HepG2 (cell line): Measurements from ENCODE around the gene MINDY2. TPM values are rescaled to one million over a fixed set of nuclear protein-coding genes. Genes with fewer than 3 reads are reported as not detected.
A peak's percentile ranks its signal among the peaks of the same experiment; 100 is the strongest.

Source experiments
- CCDC6 ChIP-seq: sonication (generic); formaldehyde crosslinking; IDR thresholded peaks from 2 replicates; pipeline ENCODE4 v1.8.1; 2022; ENCODE audit warnings: mild to moderate bottlenecking, missing genetic modification reagents, moderate library complexity
- ELF3 ChIP-seq: IDR thresholded peaks from 2 replicates; pipeline ENCODE4 v1.6.1; 2016; ENCODE audit warnings: missing genetic modification reagents, missing compliant biosample characterization
- GFI1 ChIP-seq: sonication (generic); formaldehyde crosslinking; IDR thresholded peaks from 2 replicates; pipeline ENCODE4 v1.5.0; 2020; ENCODE audit warnings: missing genetic modification reagents, mild to moderate bottlenecking, borderline replicate concordance
- KDM5B ChIP-seq: sonication (generic); formaldehyde crosslinking; IDR thresholded peaks from 2 replicates; pipeline ENCODE4 v1.4.0; 2020; ENCODE audit warnings: missing genetic modification reagents, mild to moderate bottlenecking, borderline replicate concordance
- POLR2A ChIP-seq, 2 experiments: IDR thresholded peaks; 2 replicates each; pipeline ENCODE4 v1.6.1; 2011; ENCODE audit warnings: low read depth in 2 of 2, low read length in 2 of 2, mild to moderate bottlenecking in 1 of 2, moderate library complexity in 1 of 2; ENCODE audit not compliant: insufficient read depth in 1 of 2
- SKI ChIP-seq: fragments of 450-650 bp; IDR thresholded peaks from one replicate; pipeline ENCODE4 v1.6.1; 2018; ENCODE audit warnings: mild to moderate bottlenecking; ENCODE audit not compliant: partially characterized antibody
- TARDBP ChIP-seq: sonication (generic); formaldehyde crosslinking; IDR thresholded peaks from 2 replicates; pipeline ENCODE4 v1.8.0; 2022; ENCODE audit warnings: mild to moderate bottlenecking, missing genetic modification reagents
- TBP ChIP-seq: sonication (generic); formaldehyde crosslinking; IDR thresholded peaks from 2 replicates; pipeline ENCODE4 v1.5.0; 2020; ENCODE audit warnings: missing genetic modification reagents
- TSC22D2 ChIP-seq: sonication (generic); formaldehyde crosslinking; IDR thresholded peaks from 2 replicates; pipeline ENCODE4 v1.5.1; 2020; ENCODE audit warnings: missing genetic modification reagents, mild to moderate bottlenecking, borderline replicate concordance
- ZNF543 ChIP-seq: sonication (generic); formaldehyde crosslinking; IDR thresholded peaks from 2 replicates; pipeline ENCODE4 v1.4.0; 2020; ENCODE audit warnings: mild to moderate bottlenecking, missing genetic modification reagents
- ZNF572 ChIP-seq: sonication (generic); formaldehyde crosslinking; IDR thresholded peaks from 2 replicates; pipeline ENCODE4 v1.5.1; 2020; ENCODE audit warnings: mild to moderate bottlenecking, missing genetic modification reagents
- polyA plus RNA-seq, 8 experiments: library from polyadenylated mRNA; depleted of rRNA in 3 of 8; stranded (reverse) in 7 of 8; unstranded in 1 of 8; fragments of >200 nt; fragmentation: Illumina TruSeq in 4 of 8; extraction: Trizol in 4 of 8; gene quantifications; 2 replicates each; pipeline versions ENCODE4 v1.2.1 to v1.2.3, GENCODE V29; 2011 to 2016; ENCODE audit warnings: low read depth in 4 of 8, missing spikeins in 1 of 8, mixed read lengths in 1 of 8; ENCODE audit not compliant: insufficient read depth in 1 of 8
- total RNA-seq, 5 experiments: library from RNA; depleted of rRNA; stranded (reverse); fragments of >200 nt; fragmentation: Illumina TruSeq; extraction: Trizol; gene quantifications; 2 replicates each; pipeline ENCODE4 v1.2.3, GENCODE V29; 2016; ENCODE audit warnings: low read depth in 1 of 5
- TF ChIP-seq, protein P1 (sequence below): sonication (generic); formaldehyde crosslinking; IDR thresholded peaks from 2 replicates; pipeline ENCODE4 v1.5.1; 2020; ENCODE audit warnings: mild to moderate bottlenecking, missing genetic modification reagents, moderate library complexity
- TF ChIP-seq, protein P2 (sequence below): sonication (generic); formaldehyde crosslinking; IDR thresholded peaks from 2 replicates; pipeline ENCODE4 v1.4.0; 2020; ENCODE audit warnings: missing genetic modification reagents
- TF ChIP-seq, protein P3 (sequence below): sonication (generic); formaldehyde crosslinking; IDR thresholded peaks from 2 replicates; pipeline ENCODE4 v1.4.0; 2020; ENCODE audit warnings: missing genetic modification reagents
- TF ChIP-seq, protein P4 (sequence below), 2 experiments: sonication (generic) in 1 of 2; formaldehyde crosslinking in 1 of 2; IDR thresholded peaks; 2 replicates each; pipeline versions ENCODE4 v1.4.0 to v1.6.1; 2016 to 2020; ENCODE audit warnings: borderline replicate concordance in 1 of 2, low read depth in 1 of 2, mild to moderate bottlenecking in 1 of 2, missing genetic modification reagents in 1 of 2

Gene MINDY2
- total and polyA plus RNA-seq, 2 of the 13 experiments (the other 11 are each of a cell fraction or from before 2014, with no cell fraction given): 7.2 to 12.6 TPM

DNA sequence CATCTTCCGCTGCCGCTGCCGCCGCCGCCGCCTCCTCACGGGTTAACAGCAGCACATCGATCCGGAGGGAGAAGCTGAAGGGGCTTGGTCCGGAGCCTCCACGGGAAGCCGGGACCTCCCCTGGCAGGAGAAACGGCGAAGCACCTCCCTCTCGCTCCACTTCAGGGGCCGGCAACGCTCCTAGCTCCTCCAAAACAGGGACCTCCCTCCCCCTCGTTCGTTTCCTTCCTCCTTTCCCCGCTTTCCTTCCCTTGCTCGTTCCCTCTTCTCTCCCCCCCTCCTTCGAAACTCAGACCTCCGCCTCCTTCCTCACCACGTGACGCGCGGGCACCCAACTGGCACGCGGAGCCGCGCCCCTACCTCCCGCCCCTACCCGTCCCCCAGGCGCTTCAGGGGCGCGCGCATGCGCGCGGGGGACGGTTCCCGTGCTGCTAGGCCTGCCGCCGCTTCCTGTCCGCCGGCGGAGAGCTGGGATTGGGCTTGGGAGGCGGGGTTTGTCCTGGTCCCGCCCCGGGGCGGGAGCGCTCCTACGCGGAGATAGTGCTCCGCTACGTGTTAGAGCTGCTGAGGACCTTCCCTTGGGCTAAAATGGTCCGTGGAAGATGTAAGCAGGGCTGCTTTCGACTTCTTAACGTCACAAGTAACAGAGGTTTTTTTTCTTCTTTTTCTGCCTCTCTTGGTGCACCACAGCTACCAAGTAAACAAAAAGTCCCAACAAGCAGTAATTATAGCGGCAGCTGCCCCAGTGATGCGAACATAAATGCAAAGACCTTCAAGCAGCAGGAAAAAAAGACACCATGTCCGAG, 21.4 kb upstream of the MINDY2 start, which contains the start of gene ADAM10 (continued):
- no peak for TF ChIP-seq TSC22D2 (CRISPR knock-in tag)
- TF ChIP-seq, protein P1, sequence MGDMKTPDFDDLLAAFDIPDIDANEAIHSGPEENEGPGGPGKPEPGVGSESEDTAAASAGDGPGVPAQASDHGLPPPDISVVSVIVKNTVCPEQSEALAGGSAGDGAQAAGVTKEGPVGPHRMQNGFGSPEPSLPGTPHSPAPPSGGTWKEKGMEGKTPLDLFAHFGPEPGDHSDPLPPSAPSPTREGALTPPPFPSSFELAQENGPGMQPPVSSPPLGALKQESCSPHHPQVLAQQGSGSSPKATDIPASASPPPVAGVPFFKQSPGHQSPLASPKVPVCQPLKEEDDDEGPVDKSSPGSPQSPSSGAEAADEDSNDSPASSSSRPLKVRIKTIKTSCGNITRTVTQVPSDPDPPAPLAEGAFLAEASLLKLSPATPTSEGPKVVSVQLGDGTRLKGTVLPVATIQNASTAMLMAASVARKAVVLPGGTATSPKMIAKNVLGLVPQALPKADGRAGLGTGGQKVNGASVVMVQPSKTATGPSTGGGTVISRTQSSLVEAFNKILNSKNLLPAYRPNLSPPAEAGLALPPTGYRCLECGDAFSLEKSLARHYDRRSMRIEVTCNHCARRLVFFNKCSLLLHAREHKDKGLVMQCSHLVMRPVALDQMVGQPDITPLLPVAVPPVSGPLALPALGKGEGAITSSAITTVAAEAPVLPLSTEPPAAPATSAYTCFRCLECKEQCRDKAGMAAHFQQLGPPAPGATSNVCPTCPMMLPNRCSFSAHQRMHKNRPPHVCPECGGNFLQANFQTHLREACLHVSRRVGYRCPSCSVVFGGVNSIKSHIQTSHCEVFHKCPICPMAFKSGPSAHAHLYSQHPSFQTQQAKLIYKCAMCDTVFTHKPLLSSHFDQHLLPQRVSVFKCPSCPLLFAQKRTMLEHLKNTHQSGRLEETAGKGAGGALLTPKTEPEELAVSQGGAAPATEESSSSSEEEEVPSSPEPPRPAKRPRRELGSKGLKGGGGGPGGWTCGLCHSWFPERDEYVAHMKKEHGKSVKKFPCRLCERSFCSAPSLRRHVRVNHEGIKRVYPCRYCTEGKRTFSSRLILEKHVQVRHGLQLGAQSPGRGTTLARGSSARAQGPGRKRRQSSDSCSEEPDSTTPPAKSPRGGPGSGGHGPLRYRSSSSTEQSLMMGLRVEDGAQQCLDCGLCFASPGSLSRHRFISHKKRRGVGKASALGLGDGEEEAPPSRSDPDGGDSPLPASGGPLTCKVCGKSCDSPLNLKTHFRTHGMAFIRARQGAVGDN (CRISPR knock-in tag): peak; percentile 62
- TF ChIP-seq, protein P2, sequence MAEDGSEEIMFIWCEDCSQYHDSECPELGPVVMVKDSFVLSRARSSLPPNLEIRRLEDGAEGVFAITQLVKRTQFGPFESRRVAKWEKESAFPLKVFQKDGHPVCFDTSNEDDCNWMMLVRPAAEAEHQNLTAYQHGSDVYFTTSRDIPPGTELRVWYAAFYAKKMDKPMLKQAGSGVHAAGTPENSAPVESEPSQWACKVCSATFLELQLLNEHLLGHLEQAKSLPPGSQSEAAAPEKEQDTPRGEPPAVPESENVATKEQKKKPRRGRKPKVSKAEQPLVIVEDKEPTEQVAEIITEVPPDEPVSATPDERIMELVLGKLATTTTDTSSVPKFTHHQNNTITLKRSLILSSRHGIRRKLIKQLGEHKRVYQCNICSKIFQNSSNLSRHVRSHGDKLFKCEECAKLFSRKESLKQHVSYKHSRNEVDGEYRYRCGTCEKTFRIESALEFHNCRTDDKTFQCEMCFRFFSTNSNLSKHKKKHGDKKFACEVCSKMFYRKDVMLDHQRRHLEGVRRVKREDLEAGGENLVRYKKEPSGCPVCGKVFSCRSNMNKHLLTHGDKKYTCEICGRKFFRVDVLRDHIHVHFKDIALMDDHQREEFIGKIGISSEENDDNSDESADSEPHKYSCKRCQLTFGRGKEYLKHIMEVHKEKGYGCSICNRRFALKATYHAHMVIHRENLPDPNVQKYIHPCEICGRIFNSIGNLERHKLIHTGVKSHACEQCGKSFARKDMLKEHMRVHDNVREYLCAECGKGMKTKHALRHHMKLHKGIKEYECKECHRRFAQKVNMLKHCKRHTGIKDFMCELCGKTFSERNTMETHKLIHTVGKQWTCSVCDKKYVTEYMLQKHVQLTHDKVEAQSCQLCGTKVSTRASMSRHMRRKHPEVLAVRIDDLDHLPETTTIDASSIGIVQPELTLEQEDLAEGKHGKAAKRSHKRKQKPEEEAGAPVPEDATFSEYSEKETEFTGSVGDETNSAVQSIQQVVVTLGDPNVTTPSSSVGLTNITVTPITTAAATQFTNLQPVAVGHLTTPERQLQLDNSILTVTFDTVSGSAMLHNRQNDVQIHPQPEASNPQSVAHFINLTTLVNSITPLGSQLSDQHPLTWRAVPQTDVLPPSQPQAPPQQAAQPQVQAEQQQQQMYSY: no peak; the same call in 1 of the 2 replicates
- TF ChIP-seq ZNF572: no peak
- TF ChIP-seq, protein P3, sequence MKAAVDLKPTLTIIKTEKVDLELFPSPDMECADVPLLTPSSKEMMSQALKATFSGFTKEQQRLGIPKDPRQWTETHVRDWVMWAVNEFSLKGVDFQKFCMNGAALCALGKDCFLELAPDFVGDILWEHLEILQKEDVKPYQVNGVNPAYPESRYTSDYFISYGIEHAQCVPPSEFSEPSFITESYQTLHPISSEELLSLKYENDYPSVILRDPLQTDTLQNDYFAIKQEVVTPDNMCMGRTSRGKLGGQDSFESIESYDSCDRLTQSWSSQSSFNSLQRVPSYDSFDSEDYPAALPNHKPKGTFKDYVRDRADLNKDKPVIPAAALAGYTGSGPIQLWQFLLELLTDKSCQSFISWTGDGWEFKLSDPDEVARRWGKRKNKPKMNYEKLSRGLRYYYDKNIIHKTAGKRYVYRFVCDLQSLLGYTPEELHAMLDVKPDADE: no peak
- TF ChIP-seq GFI1 (CRISPR knock-in tag): peak; percentile 38; the same call in 1 of the 2 replicates
- no peak for TF ChIP-seq CCDC6 (CRISPR knock-in tag)
- TF ChIP-seq POLR2A (IDR thresholded peaks at IDR 0.05; ENCODE audit: insufficient read depth in 1 of 2, low read depth in 2 of 2, low read length in 2 of 2): peak; percentile 66 to 83
- TF ChIP-seq TARDBP (CRISPR knock-in tag): peak; percentile 27; the same call in 1 of the 2 replicates
- TF ChIP-seq, protein P4, sequence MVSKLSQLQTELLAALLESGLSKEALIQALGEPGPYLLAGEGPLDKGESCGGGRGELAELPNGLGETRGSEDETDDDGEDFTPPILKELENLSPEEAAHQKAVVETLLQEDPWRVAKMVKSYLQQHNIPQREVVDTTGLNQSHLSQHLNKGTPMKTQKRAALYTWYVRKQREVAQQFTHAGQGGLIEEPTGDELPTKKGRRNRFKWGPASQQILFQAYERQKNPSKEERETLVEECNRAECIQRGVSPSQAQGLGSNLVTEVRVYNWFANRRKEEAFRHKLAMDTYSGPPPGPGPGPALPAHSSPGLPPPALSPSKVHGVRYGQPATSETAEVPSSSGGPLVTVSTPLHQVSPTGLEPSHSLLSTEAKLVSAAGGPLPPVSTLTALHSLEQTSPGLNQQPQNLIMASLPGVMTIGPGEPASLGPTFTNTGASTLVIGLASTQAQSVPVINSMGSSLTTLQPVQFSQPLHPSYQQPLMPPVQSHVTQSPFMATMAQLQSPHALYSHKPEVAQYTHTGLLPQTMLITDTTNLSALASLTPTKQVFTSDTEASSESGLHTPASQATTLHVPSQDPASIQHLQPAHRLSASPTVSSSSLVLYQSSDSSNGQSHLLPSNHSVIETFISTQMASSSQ (IDR thresholded peaks at IDR 0.05; ENCODE audit: low read depth): no peak
- TF ChIP-seq, protein P4 (CRISPR knock-in tag; IDR thresholded peaks at IDR 0.05; ENCODE audit: borderline replicate concordance): peak; percentile 18; the same call in 1 of the 2 replicates
- no peak for TF ChIP-seq TBP
- TF ChIP-seq ELF3: peak; percentile 72
- 0 out of 2 replicates have a peak, but pooled peaks have one; percentile 22 for TF ChIP-seq ZNF543 (CRISPR knock-in tag)
- TF ChIP-seq SKI: no peak
- TF ChIP-seq KDM5B: no peak; the same call in 1 of the 2 replicates
